RWPE1 (cell line): Measurements from ENCODE around the gene ZSCAN25.
"Not testable (repeated sequence)": the region's sequence is repeated elsewhere in the genome, so short reads cannot be mapped to it uniquely, and the experiment has no call there.

Source experiments
- CTCF ChIA-PET: fragments of 350-600 bp; sonication (Branson Sonifier 250); formaldehyde crosslinking; extraction: SDS; loops from one replicate; lab custom pipeline; 2021; lab: Yijun Ruan, JAX
- POLR2A ChIA-PET: fragments of 400-600 bp; formaldehyde crosslinking; extraction: SDS; loops from one replicate; lab custom pipeline; 2020; ENCODE audit warnings: antibody characterized with exemption; ENCODE audit not compliant: low non-redundant PET; lab: Yijun Ruan, JAX
- DNase-seq: peaks from one replicate; pipeline ENCODE4 v3.0.0; 2012; ENCODE audit warnings: low spot score
- H3K27ac ChIP-seq: fragments of 450-650 bp; 2 replicates; pipeline ENCODE4 v1.5.1; 2017
- CTCF ChIP-seq: fragments of 450-650 bp; conservative IDR thresholded peaks from 2 replicates; pipeline ENCODE4 v1.5.1; 2017; ENCODE audit warnings: low read depth, mild to moderate bottlenecking

The ZSCAN25 gene

GRCh38 chr7:99579956-99580777 lies 36.6 kb upstream of the ZSCAN25 start:
- no peak for DNase-seq
- ChIA-PET POLR2A (interaction anchor here (0.7 kb wide), 1 partner anchor 37 kb away, joined by 4 read pairs; the partner anchor contains the start of gene ZSCAN25), CTCF (no interaction called here)
- H3K27ac ChIP-seq = no peak overlapping the region
- peak; percentile 49 for TF ChIP-seq CTCF

- not testable (repeated sequence) for DNase-seq, H3K27ac ChIP-seq
- ChIA-PET POLR2A (interaction anchor here (0.7 kb wide), 1 partner anchor 36 kb away, joined by 4 read pairs; the partner anchor contains the start of gene ZSCAN25), CTCF (interaction anchor here (0.8 kb wide), 1 partner anchor 18 kb away, joined by 3 read pairs; the partner anchor contains the start of gene TMEM225B)
These were observed 35.9 kb upstream of the ZSCAN25 start for GRCh38 chr7:99580778-99581332.

DNA sequence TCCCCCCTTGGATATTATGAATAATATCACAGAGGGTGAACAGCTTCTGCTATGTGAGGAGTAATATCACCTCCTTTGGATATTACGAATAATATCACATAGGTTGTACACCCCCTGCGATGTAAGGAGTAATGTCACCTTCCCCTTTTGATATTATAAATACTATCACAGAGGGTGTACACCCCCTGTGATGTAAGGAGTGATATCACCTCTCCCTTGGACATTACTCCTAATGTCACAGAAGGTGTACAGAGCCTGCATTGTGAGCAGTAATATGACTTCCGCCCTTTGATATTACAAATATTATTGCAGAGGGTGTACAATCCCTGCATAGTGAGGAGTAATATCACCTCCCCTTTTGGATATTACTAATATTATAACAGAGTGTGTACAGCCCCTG lies 27.9 kb upstream of the ZSCAN25 start:
- no peak overlapping the region for H3K27ac ChIP-seq
- ChIA-PET POLR2A (no interaction called here), CTCF (no interaction called here)
- no peak for TF ChIP-seq CTCF
- DNase-seq = no peak

DNA sequence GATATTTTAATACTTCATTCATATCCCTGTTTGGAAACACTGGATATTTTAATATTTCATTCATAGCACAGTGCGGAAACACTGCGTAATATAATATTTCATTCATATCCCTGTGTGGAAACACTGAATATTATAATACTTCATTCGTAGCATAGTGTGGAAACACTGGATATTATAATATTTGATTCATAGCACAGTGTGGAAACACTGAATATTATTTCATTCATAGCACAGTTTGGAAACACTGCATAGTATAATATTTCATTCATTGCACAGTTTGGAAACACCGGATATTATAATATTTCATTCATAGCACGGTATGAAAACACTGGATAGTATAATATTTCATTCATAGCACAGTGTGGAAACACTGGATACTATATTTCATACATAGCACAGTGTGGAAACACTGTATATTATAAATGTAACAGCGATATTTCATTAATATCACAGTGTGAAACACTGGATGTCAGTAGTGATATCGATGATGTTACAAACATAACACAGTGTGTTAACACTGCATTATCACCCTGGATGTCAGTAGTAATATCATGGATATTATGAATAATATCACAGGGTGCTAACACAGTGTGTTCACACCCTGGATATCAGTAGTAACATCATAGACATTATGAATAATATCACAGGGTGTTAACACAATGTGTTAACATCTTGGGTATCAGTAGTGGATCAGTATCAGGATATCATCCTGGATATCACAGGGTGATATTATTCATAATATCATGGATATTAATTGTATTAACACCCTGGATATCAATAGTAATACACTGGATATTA lies 21.6 kb upstream of the ZSCAN25 start:
- no peak for TF ChIP-seq CTCF
- DNase-seq = no peak
- CTCF ChIA-PET = no interaction called here
- H3K27ac ChIP-seq = no peak overlapping the region
- POLR2A ChIA-PET = no interaction called here

DNA sequence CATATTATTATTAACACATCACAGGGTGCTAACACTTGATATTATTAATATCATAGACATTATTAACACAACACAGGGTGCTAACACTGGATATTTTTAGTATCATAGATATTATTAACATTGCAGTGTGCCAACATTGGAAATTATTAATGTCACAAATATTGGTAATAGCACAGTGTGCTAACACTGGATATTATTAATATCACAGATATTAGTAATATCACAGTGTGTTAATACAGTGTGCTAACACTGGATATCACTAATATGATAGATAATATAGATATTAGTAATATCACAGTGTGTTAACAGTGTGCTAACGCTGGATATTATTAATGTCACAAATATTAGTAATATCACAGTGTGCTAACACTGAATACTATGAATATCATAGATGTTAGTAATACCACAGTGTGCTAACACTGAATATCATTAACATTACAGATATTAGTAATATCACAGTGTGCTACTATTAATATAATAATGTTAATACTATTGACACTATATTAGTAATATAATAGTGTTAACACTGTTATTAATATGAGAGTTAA lies 20.3 kb upstream of the ZSCAN25 start:
- CTCF ChIA-PET = no interaction called here
- H3K27ac ChIP-seq = no peak overlapping the region
- no peak for DNase-seq
- POLR2A ChIA-PET = no interaction called here
- TF ChIP-seq CTCF = no peak

DNA sequence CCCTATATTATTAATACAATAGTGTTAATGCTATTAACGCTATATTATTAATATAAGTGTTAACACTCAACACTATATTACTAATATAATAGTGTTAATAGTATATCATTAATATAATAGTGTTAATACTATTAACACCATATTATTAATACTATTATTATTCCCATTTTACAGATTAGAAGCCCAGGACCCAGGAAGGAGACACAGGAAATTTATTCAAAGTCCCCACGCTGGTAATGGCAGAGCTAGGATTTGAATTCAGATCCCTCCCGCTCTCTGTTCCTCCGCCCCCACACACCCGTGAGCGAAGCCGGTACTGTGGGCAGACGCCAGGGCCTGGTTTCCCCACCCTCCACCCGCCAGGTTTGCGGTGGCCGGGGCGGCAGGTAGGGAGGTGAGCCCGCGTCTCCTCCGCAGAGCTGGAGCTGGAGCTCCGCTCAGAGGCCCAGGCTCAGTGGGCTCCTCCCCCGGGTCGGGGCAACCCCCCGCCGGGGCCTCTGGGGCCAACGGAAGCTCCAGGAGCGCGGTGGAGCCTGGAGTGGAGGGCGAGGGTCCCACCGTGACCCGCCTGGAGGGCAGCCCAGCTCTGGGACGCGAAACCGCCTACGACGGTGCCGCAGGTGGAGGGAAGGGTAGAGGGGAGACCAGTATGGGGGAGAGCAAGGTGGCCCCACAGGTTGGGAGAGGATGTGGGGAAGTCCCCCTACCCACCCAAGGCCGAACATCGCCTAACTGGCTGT lies 18.8 kb upstream of the ZSCAN25 start, which contains the start of gene TMEM225B:
Gene TMEM225B, plus strand, starts transcription at position 506 of the 740 bp plus-strand sequence. CDS start 6,122 bp downstream, outside the sequence.
- no peak for DNase-seq
- CTCF ChIA-PET = interaction anchor here (0.5 to 1.0 kb wide), 4 partner anchors 12 to 148 kb away, joined by 3 read pairs; no protein-coding TSS in a partner anchor
- H3K27ac ChIP-seq = no peak within 1 kb of the TSS
- POLR2A ChIA-PET = no interaction called here
- no peak for TF ChIP-seq CTCF
